Measurements from ENCODE around the gene DSN1.

The DSN1 gene

GRCh38 chr20:36786246-36786645, 12.7 kb upstream of the DSN1 start:
- TF ChIP-seq, protein P1, sequence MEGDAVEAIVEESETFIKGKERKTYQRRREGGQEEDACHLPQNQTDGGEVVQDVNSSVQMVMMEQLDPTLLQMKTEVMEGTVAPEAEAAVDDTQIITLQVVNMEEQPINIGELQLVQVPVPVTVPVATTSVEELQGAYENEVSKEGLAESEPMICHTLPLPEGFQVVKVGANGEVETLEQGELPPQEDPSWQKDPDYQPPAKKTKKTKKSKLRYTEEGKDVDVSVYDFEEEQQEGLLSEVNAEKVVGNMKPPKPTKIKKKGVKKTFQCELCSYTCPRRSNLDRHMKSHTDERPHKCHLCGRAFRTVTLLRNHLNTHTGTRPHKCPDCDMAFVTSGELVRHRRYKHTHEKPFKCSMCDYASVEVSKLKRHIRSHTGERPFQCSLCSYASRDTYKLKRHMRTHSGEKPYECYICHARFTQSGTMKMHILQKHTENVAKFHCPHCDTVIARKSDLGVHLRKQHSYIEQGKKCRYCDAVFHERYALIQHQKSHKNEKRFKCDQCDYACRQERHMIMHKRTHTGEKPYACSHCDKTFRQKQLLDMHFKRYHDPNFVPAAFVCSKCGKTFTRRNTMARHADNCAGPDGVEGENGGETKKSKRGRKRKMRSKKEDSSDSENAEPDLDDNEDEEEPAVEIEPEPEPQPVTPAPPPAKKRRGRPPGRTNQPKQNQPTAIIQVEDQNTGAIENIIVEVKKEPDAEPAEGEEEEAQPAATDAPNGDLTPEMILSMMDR (IDR thresholded peaks at IDR 0.05; ENCODE audit: borderline replicate concordance, insufficient read depth, low read depth, low read length), result no peak
- H3K4me3 ChIP-seq (ENCODE audit: low read depth, low read length), result no peak overlapping the region

DNA sequence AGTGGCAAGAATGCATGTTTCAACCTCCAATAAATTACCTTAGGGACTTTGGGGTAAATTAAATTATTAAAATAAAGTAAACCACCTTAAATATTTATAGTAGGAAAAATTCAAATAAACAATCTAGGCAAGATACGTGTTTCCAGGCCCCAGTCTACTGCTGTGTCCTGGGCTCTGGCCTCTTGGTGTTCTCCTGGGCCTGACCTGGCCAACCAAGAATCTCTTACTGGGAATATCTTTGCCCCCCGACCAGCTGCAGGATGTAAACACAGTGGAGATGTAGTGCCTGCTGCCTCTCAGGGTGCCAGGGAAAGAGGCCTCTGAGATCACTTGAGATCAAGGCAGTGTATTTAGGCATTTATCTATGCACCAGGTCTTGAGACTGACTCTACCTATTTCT, 11.7 kb upstream of the DSN1 start:
- TF ChIP-seq, protein P1 (IDR thresholded peaks at IDR 0.05; ENCODE audit: borderline replicate concordance, insufficient read depth, low read depth, low read length), result no peak
- no peak overlapping the region for H3K4me3 ChIP-seq (ENCODE audit: low read depth, low read length)

- TF ChIP-seq, protein P1 (IDR thresholded peaks at IDR 0.05; ENCODE audit: borderline replicate concordance, insufficient read depth, low read depth, low read length), result no peak
- no peak overlapping the region for H3K4me3 ChIP-seq (ENCODE audit: low read depth, low read length)
Observed at GRCh38 chr20:36784900-36785299, 11.3 kb upstream of the DSN1 start.

DNA sequence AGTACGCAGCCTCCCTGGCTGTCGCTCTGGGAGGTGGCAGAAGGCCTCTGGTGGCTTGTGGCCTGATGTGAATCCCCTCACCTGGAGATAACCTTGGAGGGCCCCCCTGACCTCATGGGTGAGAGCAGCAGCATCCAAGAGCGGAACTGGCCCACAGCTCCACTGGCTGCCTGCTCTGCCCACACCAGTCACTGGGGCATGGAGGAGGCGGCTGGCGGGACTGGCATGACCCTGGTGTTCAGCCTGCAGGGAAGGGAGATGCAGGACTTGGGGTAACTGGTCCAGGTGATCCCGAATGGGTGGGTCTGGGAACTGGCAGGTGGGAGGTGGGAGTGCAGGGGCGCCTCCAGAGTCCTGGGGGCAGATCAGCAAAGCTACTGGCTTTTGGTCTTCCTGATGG, 10.6 kb upstream of the DSN1 start:
- no peak overlapping the region for H3K4me3 ChIP-seq (ENCODE audit: low read depth, low read length)
- TF ChIP-seq, protein P1 (IDR thresholded peaks at IDR 0.05; ENCODE audit: borderline replicate concordance, insufficient read depth, low read depth, low read length), result no peak

DNA sequence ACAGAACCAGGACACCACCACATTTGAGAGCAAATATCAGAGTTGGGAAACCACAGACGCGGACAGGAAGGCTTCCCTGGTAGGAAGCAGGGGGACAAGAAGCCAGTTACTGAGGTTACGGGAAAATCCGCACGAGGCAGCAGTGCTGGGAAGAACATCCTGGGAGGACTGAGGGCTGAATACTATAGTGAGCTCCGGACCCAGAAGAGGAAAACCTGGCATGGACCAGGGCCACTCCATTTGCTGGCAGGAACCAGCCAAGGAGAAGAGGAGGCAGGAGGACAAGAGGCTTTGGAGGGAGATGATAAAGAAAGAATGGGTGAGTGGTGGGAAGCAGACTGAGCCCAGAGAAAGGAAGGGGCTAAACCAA, 6.1 kb upstream of the DSN1 start:
- no peak overlapping the region for H3K4me3 ChIP-seq (ENCODE audit: low read depth, low read length)
- TF ChIP-seq, protein P1 (IDR thresholded peaks at IDR 0.05; ENCODE audit: borderline replicate concordance, insufficient read depth, low read depth, low read length), result no peak

DNA sequence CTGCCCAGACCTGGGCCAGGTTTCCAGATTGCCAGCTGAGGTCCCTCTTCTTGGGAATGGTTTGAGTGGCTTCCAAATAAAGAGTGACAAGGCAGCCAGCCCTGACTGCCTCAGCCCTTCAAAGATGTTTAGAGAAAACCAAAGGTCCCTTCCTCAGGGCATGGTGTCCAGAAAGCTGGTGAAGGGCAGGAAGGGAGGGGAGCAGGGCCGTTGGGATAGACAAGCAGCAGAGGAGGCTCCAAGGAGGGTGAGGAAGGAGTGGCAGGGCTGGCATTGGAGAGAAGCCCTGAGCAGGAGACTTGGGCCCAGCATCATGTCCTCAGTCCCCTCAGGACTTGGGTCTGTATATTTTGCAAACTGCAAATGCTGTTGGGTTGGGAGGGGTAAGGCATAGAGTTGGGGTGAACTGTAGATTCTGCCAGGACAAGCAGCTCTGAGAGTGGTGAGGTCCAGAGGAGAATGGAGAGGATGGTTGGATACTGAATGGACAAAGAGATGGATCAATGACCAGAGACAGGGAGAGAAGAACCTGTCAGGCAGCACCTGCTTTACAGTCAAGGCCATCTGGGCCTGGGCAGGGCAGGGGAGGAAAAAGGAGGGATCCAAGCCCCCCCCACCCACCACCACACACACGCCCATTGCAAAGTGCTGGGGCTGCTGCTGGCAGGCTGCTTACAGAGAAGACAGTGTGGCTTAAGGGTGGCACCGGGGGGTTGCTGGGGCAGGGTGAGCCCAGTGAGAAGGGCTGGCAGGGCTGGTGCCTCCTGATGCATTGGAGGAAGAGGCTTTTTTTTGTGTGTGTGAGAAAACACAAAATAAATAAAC, 5.5 kb upstream of the DSN1 start:
- no peak overlapping the region for H3K4me3 ChIP-seq (ENCODE audit: low read depth, low read length)
- TF ChIP-seq, protein P1 (IDR thresholded peaks at IDR 0.05; ENCODE audit: borderline replicate concordance, insufficient read depth, low read depth, low read length), result no peak

- no peak overlapping the region for H3K4me3 ChIP-seq (ENCODE audit: low read depth, low read length)
- TF ChIP-seq, protein P1 (IDR thresholded peaks at IDR 0.05; ENCODE audit: borderline replicate concordance, insufficient read depth, low read depth, low read length), result no peak
Observed at GRCh38 chr20:36777576-36777975, 4.0 kb upstream of the DSN1 start.
